HuH-7.5 (cell line): Measurements from ENCODE around the gene RABEP2.
A peak's percentile ranks its signal among the peaks of the same experiment; 100 is the strongest.
"Not testable (repeated sequence)": the region's sequence is repeated elsewhere in the genome, so short reads cannot be mapped to it uniquely, and the experiment has no call there.

Experiments used
- DNase-seq: peaks from one replicate; pipeline ENCODE4 v3.0.0; 2011; ENCODE audit warnings: low spot score

The RABEP2 gene

GRCh38 chr16:28924762-28925385 lies at the start of gene RABEP2:
RABEP2 (minus strand) TSS chr16:28925238; CDS start chr16:28925163, 75 bp downstream.
- DNase-seq: peak; percentile 97

GRCh38 chr16:28974437-28975157 lies 49.6 kb upstream of the RABEP2 start, which contains the start of gene SPNS1:
SPNS1 (plus strand) TSS chr16:28974778; CDS start chr16:28975152, 374 bp downstream.
- peak; percentile 98 for DNase-seq

GRCh38 chr16:28974007-28974436 lies 49.0 kb upstream of the RABEP2 start:
- DNase-seq: peak; percentile 65

- DNase-seq: not testable (repeated sequence)
Observed at GRCh38 chr16:28969696-28970095, 44.7 kb upstream of the RABEP2 start.

GRCh38 chr16:28967156-28967555 lies 42.1 kb upstream of the RABEP2 start:
- no peak for DNase-seq

GRCh38 chr16:28964496-28964895 lies 39.5 kb upstream of the RABEP2 start:
- no peak for DNase-seq

GRCh38 chr16:28964072-28964471 lies 39.0 kb upstream of the RABEP2 start:
- no peak for DNase-seq

GRCh38 chr16:28958836-28959235 lies 33.8 kb upstream of the RABEP2 start:
- no peak for DNase-seq

GRCh38 chr16:28958216-28958615 lies 33.2 kb upstream of the RABEP2 start:
- DNase-seq: no peak

GRCh38 chr16:28951410-28951943 lies 26.4 kb upstream of the RABEP2 start:
- no peak for DNase-seq

- peak; percentile 95 for DNase-seq
Observed at GRCh38 chr16:28950648-28951409, 25.8 kb upstream of the RABEP2 start, which contains the start of gene NFATC2IP. NFATC2IP (plus strand) TSS chr16:28950937; CDS start chr16:28951012, 75 bp downstream.

GRCh38 chr16:28946681-28947080 lies 21.6 kb upstream of the RABEP2 start:
- DNase-seq: no peak

- DNase-seq: no peak
Observed at GRCh38 chr16:28943281-28943680, 18.2 kb upstream of the RABEP2 start.

- not testable (repeated sequence) for DNase-seq
Observed at GRCh38 chr16:28939825-28940224, 14.8 kb upstream of the RABEP2 start.

- no peak for DNase-seq
Observed at GRCh38 chr16:28938721-28939120, 13.7 kb upstream of the RABEP2 start.

GRCh38 chr16:28937222-28937876 lies 12.3 kb upstream of the RABEP2 start:
- no peak for DNase-seq

- DNase-seq: no peak
Observed at GRCh38 chr16:28936784-28937155, 11.7 kb upstream of the RABEP2 start.

- DNase-seq: peak; percentile 48
Observed at GRCh38 chr16:28935924-28936783, 11.1 kb upstream of the RABEP2 start.

GRCh38 chr16:28935346-28935745 lies 10.3 kb upstream of the RABEP2 start:
- no peak for DNase-seq

- no peak for DNase-seq
Observed at GRCh38 chr16:28933171-28933570, 8.1 kb upstream of the RABEP2 start.
